Endothelial cell of umbilical vein (primary cell): ENCODE data around the gene GPR176. TPM values are rescaled to one million over a fixed set of nuclear protein-coding genes. Genes with fewer than 3 reads are reported as not detected.

Experiments used
- BruUV-seq: library from RNA; stranded (reverse); fragments of 400-500 nt; replicated peaks from 2 replicates; lab custom pipeline; 2021; lab: Mats Ljungman, UMichigan
- CTCF ChIA-PET: fragments of 300-600, 350-600 bp; sonication (Branson Sonifier 250); formaldehyde crosslinking; loops from one replicate; lab custom pipeline; 2021; ENCODE audit warnings: antibody characterized with exemption, inconsistent platforms; lab: Charles Lee
- POLR2A ChIA-PET: fragments of 300-600, 350-600 bp; sonication (Branson Sonifier 250); formaldehyde crosslinking; loops from one replicate; lab custom pipeline; 2021; ENCODE audit warnings: antibody characterized with exemption, inconsistent platforms; lab: Charles Lee
- DNase-seq: peaks from one replicate; pipeline ENCODE4 v3.0.0-alpha.2; 2011; ENCODE audit warnings: low read depth, low spot score
- FAIRE-seq: peaks from 2 replicates; lab custom pipeline; 2011; peaks lifted over from hg19 to GRCh38; lab: Jason Lieb, UNC
- H2AFZ ChIP-seq: 2 replicates; pipeline ENCODE4 v1.6.0; 2012; ENCODE audit warnings: low read depth, low read length, control low read depth, inconsistent platforms
- H3K27ac ChIP-seq: 2 replicates; pipeline ENCODE4 v1.5.1; 2011; ENCODE audit warnings: low read depth, mild to moderate bottlenecking, control low read depth, low read length, moderate library complexity; ENCODE audit not compliant: insufficient read depth
- H3K27me3 ChIP-seq, 2 experiments: 2 replicates each; pipeline versions ENCODE4 v1.6.0 to v1.6.1; 2011; ENCODE audit warnings: low read length in 2 of 2, mixed read lengths in 1 of 2; ENCODE audit not compliant: control insufficient read depth in 2 of 2, insufficient read depth in 2 of 2
- H3K36me3 ChIP-seq, 2 experiments: 2 replicates in 1 of 2; 3 replicates in 1 of 2; pipeline ENCODE4 v1.5.1; 2011; ENCODE audit warnings: low read length in 2 of 2, mild to moderate bottlenecking in 1 of 2, moderate library complexity in 1 of 2; ENCODE audit not compliant: control insufficient read depth in 2 of 2, insufficient read depth in 2 of 2; ENCODE audit errors: extremely low read depth in 1 of 2
- H3K4me1 ChIP-seq: 3 replicates; pipeline ENCODE4 v1.5.1; 2011; ENCODE audit warnings: mild to moderate bottlenecking, low read length; ENCODE audit not compliant: control insufficient read depth, insufficient read depth; ENCODE audit errors: extremely low read depth
- H3K4me2 ChIP-seq: 2 replicates; pipeline ENCODE4 v1.6.1; 2011; ENCODE audit warnings: low read length, control low read depth, mixed read lengths; ENCODE audit not compliant: insufficient read depth
- H3K4me3 ChIP-seq, 3 experiments: fragments of 200-600 bp in 1 of 3; sonication (generic), shearing (Covaris generic) in 1 of 3; replicated peaks in 1 of 3; 2 replicates each; pipeline ENCODE4 v1.5.1; 2011 to 2016; ENCODE audit warnings: control low read depth in 3 of 3, low read length in 3 of 3, mild to moderate bottlenecking in 2 of 3, inconsistent platforms in 1 of 3, low read depth in 1 of 3, moderate library complexity in 1 of 3; ENCODE audit not compliant: insufficient read depth in 1 of 3
- H3K79me2 ChIP-seq: 2 replicates; pipeline ENCODE4 v1.6.0; 2012; ENCODE audit warnings: low read length, inconsistent platforms; ENCODE audit not compliant: control insufficient read depth, insufficient read depth
- H3K9ac ChIP-seq: replicated peaks from 2 replicates; pipeline ENCODE3; 2011; ENCODE audit warnings: low read length, control low read depth; ENCODE audit not compliant: insufficient read depth; ENCODE audit errors: extremely low read depth
- H3K9me1 ChIP-seq: replicated peaks from 3 replicates; pipeline ENCODE4 v1.6.0; 2011; ENCODE audit warnings: mild to moderate bottlenecking, low read length; ENCODE audit not compliant: control insufficient read depth, insufficient read depth; ENCODE audit errors: extremely low read depth
- H3K9me3 ChIP-seq: replicated peaks from 2 replicates; pipeline ENCODE4 v1.5.1; 2012; ENCODE audit warnings: low read length, inconsistent platforms; ENCODE audit not compliant: control insufficient read depth, insufficient read depth
- H4K20me1 ChIP-seq: replicated peaks from 2 replicates; pipeline ENCODE3; 2011; ENCODE audit warnings: mild to moderate bottlenecking, low read length; ENCODE audit not compliant: control insufficient read depth, insufficient read depth; ENCODE audit errors: extremely low read depth
- CTCF ChIP-seq, 2 donors: IDR thresholded peaks; 1 replicate in 1 of 2; 2 replicates in 1 of 2; pipeline ENCODE4 v1.5.1; 2011; ENCODE audit warnings: low read length in 2 of 2, mild to moderate bottlenecking in 2 of 2, moderate library complexity in 2 of 2, control low read depth in 1 of 2, inconsistent platforms in 1 of 2, low read depth in 1 of 2; ENCODE audit not compliant: insufficient read depth in 1 of 2; ENCODE audit errors: extremely low read depth in 1 of 2
- FOS ChIP-seq: IDR thresholded peaks from 2 replicates; pipeline ENCODE4 v1.6.1; 2011; ENCODE audit warnings: mild to moderate bottlenecking, low read length, moderate library complexity, borderline replicate concordance; ENCODE audit not compliant: insufficient read depth
- GATA2 ChIP-seq: IDR thresholded peaks from 2 replicates; pipeline ENCODE4 v1.7.0; 2011; ENCODE audit warnings: low read depth, mild to moderate bottlenecking, moderate library complexity, mixed read lengths, low read length; ENCODE audit not compliant: insufficient read length, insufficient read depth
- JUN ChIP-seq: IDR thresholded peaks from 2 replicates; pipeline ENCODE4 v1.6.1; 2011; ENCODE audit warnings: borderline replicate concordance, low read depth; ENCODE audit not compliant: insufficient read length, insufficient read depth
- POLR2A ChIP-seq: IDR thresholded peaks from 2 replicates; pipeline ENCODE4 v1.6.1; 2012; ENCODE audit warnings: low read depth, mild to moderate bottlenecking, control low read depth, low read length
- dilution Hi-C: fragments of 300-500 bp; cut with MboI; formaldehyde crosslinking; loops from one replicate; pipeline ENCODE4 v1.15.0; 2019; ENCODE audit warnings: low sequenced_read_pairs; ENCODE audit not compliant: extremely low pct_ligation_motif_present
- intact Hi-C: fragments of 100-400 bp; cut with micrococcal nuclease; formaldehyde crosslinking; loops from one replicate; pipeline ENCODE4 v1.10.0; 2022
- polyA plus RNA-seq, 4 experiments: library from polyadenylated mRNA; depleted of rRNA in 3 of 4; stranded (reverse) in 3 of 4; unstranded in 1 of 4; fragments of >200 nt; gene quantifications; 2 replicates each; pipeline versions ENCODE4 v1.2.1 to v1.2.3, GENCODE V29; 2011 to 2012; ENCODE audit warnings: missing spikeins in 1 of 4
- total RNA-seq: library from RNA; stranded (reverse); gene quantifications from 2 replicates; pipeline ENCODE4 v1.2.3, GENCODE V29; 2021

The GPR176 gene
- total and polyA plus RNA-seq, 2 donors (not counting 3 experiments of a cell fraction or from before 2014, with no cell fraction given): 35.3 to 68.7 TPM

GRCh38 chr15:39888809-39889208, 31.3 kb downstream of the GPR176 start:
- TF ChIP-seq POLR2A: no peak
- no peak for TF ChIP-seq FOS
- no peak for TF ChIP-seq JUN
- no peak for TF ChIP-seq CTCF (IDR thresholded peaks at IDR 0.05; ENCODE audit: extremely low read depth in 1 of 2, insufficient read depth in 1 of 2, low read depth in 1 of 2, low read length in 2 of 2)
- peak; percentile 41 for TF ChIP-seq GATA2
- ChIA-PET CTCF (interaction anchor here (0.6 to 3.0 kb wide), 28 partner anchors 8 to 1125 kb away, joined by 3 to 41 read pairs (median 9); partner anchors contain the start of genes EIF2AK4 and GPR176), POLR2A (interaction anchor here (1.1 to 1.7 kb wide), 2 partner anchors 32 to 45 kb away, joined by 4 to 6 read pairs; partner anchors contain the start of genes EIF2AK4 and GPR176)
- no peaks in the 10 kb centered on the region for H3K9me3 ChIP-seq
- no peak overlapping the region for H3K4me3 ChIP-seq
- no peak overlapping the region for H3K27ac ChIP-seq
- H3K27me3 ChIP-seq: no peaks in the 10 kb centered on the region
- H3K4me1 ChIP-seq: peaks cover 9% of the 10 kb centered on the region
- no peak overlapping the region for H3K9ac ChIP-seq
- intact Hi-C loops (loop anchor here (5.0 to 10.0 kb wide), 2 partner anchors 33 to 86 kb away; partner anchors contain the start of gene GPR176), dilution Hi-C loops (no loop called here)
- no TSS peak for BruUV-seq
- H3K79me2 ChIP-seq: peaks cover 9% of the 10 kb centered on the region
- no peak for DNase-seq
- H4K20me1 ChIP-seq: no peaks in the 10 kb centered on the region
- H3K4me2 ChIP-seq: no peak overlapping the region
- H2AFZ ChIP-seq: no peak overlapping the region
- FAIRE-seq: no peak
- no peaks in the 10 kb centered on the region for H3K36me3 ChIP-seq
- no peaks in the 10 kb centered on the region for H3K9me1 ChIP-seq
